Measurements from ENCODE around the gene AACS. TPM values are rescaled to one million over a fixed set of nuclear protein-coding genes. Genes with fewer than 3 reads are reported as not detected.

Gene AACS
- total and polyA plus RNA-seq, 2 of the 13 experiments (the other 11 are each of a cell fraction or from before 2014, with no cell fraction given): 23.3 to 28.8 TPM

DNA sequence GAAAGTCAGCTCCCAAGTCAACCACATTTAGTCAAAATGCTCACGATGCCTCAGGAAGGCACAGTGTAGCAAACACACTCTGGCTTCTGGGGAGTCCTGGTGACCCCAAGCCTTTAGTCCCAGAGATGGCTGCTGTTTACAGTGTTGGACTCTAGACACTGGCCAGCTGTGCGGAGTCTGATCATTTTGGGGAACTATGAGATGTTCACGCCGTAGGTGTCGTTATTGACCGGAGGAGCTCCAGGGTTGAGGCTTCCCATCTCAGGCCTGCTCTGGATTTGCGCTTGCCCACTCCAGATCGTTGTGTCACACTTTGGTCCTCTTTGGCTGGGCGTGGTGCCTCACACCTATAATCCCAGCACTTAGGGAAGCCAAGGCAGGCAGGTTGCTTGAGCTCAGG, 44.1 kb upstream of the AACS start (continued):
- TF ChIP-seq PAF1 (CRISPR knock-in tag; IDR thresholded peaks at IDR 0.05): no peak

DNA sequence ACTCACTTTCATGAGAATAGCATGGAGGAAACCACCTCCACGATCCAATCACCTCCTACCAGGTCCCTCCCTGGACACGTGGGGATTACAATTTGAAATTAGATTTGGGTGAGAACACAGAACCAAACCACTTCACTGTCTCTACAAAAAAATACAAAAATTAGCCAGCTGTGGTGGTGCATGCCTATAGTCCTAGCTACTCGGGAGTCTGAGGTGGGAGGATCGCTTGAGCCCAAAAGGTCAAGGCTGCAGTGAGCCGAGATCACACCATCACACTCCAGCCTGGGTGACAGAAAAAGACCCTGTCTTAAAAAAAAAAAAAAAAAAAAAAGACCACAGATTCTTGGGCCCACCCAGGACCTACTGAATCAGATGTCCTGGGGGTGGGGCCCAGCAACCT, 43.5 kb upstream of the AACS start:
- in situ Hi-C loops (cut with HindIII; ENCODE audit: extremely low pct_ligation_motif_present, low pct_unique_long_range_greater_than_20kb): no loop called here
- Histone ChIP-seq H3K36me3 (replicated peaks in 1 of 2; ENCODE audit: control insufficient read depth in 1 of 2, insufficient read depth in 2 of 2, low read length in 2 of 2) (peaks cover 10 to 31% of the 10 kb centered on the region in 2 experiments), H3K4me2 (ENCODE audit: low read depth, low read length) (no peak overlapping the region), H3K27ac (ENCODE audit: extremely low read length, insufficient read depth, low read length) (no peak overlapping the region), H3K4me1 (ENCODE audit: insufficient read depth, low read length) (no peaks in the 10 kb centered on the region), H4K20me1 (ENCODE audit: insufficient read depth, low read length) (no peaks in the 10 kb centered on the region), H3K4me3 (replicated peaks in 1 of 3; ENCODE audit: insufficient read depth in 1 of 3, low read depth in 2 of 3, low read length in 3 of 3) (no peak overlapping the region), H3K9ac (ENCODE audit: insufficient read depth, low read depth, low read length) (no peak overlapping the region), H3K79me2 (ENCODE audit: insufficient read depth, low read length) (no peaks in the 10 kb centered on the region), H2AFZ (ENCODE audit: low read length) (no peak overlapping the region), H3K9me3 (ENCODE audit: low read length) (no peaks in the 10 kb centered on the region), H3K27me3 (ENCODE audit: control insufficient read depth in 1 of 2, insufficient read depth in 2 of 2, low read length in 2 of 2) (no peaks in the 10 kb centered on the region)
- CTCF ChIA-PET (ENCODE audit: low intra/inter-chr PET ratio, low total read pairs): no interaction called here
- WGBS (ENCODE audit: low lambda C conversion rate): 85% methylated on average over 5 of the region's 5 CpGs
- DNase-seq (ENCODE audit: low spot score) (no peak), FAIRE-seq (no peak), ATAC-seq (no peak)
- intact Hi-C loops (cut with micrococcal nuclease; ENCODE audit: unreplicated experiment): no loop called here
- no TSS peak for BruUV-seq (replicated peaks)
- POLR2A ChIA-PET: no interaction called here
- TF ChIP-seq HIVEP1 (CRISPR knock-in tag; IDR thresholded peaks at IDR 0.05) (no peak), MAFG (CRISPR knock-in tag; IDR thresholded peaks at IDR 0.05) (no peak), ZNF639 (CRISPR knock-in tag; conservative IDR thresholded peaks at IDR 0.05) (no peak), ZNF503 (CRISPR knock-in tag; IDR thresholded peaks at IDR 0.05) (no peak), MYPOP (CRISPR knock-in tag; IDR thresholded peaks at IDR 0.05) (no peak), ZBTB7A (CRISPR knock-in tag; IDR thresholded peaks at IDR 0.05) (no peak), ZFP36L1 (CRISPR knock-in tag; IDR thresholded peaks at IDR 0.05) (no peak), PCBP1 (IDR thresholded peaks at IDR 0.05; ENCODE audit: borderline replicate concordance, low read depth, low read length) (no peak), ZBTB10 (CRISPR knock-in tag; IDR thresholded peaks at IDR 0.05; ENCODE audit: borderline replicate concordance) (no peak)
- TF ChIP-seq, protein P1, sequence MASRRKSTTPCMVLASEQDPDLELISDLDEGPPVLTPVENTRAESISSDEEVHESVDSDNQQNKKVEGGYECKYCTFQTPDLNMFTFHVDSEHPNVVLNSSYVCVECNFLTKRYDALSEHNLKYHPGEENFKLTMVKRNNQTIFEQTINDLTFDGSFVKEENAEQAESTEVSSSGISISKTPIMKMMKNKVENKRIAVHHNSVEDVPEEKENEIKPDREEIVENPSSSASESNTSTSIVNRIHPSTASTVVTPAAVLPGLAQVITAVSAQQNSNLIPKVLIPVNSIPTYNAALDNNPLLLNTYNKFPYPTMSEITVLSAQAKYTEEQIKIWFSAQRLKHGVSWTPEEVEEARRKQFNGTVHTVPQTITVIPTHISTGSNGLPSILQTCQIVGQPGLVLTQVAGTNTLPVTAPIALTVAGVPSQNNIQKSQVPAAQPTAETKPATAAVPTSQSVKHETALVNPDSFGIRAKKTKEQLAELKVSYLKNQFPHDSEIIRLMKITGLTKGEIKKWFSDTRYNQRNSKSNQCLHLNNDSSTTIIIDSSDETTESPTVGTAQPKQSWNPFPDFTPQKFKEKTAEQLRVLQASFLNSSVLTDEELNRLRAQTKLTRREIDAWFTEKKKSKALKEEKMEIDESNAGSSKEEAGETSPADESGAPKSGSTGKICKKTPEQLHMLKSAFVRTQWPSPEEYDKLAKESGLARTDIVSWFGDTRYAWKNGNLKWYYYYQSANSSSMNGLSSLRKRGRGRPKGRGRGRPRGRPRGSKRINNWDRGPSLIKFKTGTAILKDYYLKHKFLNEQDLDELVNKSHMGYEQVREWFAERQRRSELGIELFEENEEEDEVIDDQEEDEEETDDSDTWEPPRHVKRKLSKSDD (CRISPR knock-in tag; IDR thresholded peaks at IDR 0.05; ENCODE audit: low read depth): no peak
